T-helper 1 cell (primary cell): ENCODE measurements around the gene TCOF1.

Experiments used
- DNase-seq, 5 donors: peaks; one replicate each; pipeline ENCODE4 v3.0.0-alpha.2; 2012 to 2020

Gene TCOF1

DNA sequence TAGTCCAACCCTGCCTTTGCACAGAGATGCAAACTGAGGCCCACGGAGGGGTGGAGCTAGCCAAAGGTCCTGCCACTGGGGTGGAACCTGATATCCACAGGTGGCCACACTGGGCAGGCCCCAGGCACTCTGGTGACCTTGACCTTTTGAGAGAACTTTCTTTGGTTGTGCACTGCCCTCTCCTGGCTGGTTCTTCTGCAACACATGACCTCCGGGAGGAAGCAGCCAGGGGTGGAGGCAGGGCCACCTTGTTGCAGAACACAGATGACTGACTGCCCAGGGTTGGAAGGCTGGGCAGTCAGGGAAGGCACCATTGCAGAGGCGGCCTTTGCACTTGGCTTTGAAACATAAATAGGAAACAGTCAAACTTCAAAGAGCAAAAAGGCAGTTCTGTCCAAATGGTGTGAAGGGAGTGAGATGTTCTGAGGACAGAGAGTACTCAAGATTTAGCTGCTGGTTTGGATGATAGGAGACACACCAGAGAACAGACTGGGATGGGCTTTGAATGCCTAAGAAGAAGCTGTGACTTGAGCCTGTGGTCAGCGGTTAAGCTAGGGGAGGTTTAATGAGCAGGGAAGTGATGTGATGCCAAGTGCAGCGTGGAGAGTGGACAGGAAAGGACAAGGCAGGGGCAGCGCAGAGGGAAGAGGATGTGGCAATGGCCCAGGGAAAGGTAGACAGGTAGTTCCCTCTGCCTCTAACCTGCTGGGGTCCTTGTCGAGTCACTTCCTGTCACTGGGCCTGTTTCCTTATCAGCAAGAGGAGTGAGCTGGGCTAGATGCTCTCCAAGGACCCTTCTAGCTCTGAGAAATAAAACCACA is 6.8 kb upstream of the TCOF1 start:
- DNase-seq = peak in 2 of 5 donors; percentile 13 to 52

- no peak for DNase-seq
Measured at GRCh38 chr5:150352244-150353031, 5.1 kb upstream of the TCOF1 start.

GRCh38 chr5:150353032-150353675 is 4.3 kb upstream of the TCOF1 start:
- no peak for DNase-seq

- no peak for DNase-seq
Measured at GRCh38 chr5:150355791-150356190, 1.7 kb upstream of the TCOF1 start.

DNA sequence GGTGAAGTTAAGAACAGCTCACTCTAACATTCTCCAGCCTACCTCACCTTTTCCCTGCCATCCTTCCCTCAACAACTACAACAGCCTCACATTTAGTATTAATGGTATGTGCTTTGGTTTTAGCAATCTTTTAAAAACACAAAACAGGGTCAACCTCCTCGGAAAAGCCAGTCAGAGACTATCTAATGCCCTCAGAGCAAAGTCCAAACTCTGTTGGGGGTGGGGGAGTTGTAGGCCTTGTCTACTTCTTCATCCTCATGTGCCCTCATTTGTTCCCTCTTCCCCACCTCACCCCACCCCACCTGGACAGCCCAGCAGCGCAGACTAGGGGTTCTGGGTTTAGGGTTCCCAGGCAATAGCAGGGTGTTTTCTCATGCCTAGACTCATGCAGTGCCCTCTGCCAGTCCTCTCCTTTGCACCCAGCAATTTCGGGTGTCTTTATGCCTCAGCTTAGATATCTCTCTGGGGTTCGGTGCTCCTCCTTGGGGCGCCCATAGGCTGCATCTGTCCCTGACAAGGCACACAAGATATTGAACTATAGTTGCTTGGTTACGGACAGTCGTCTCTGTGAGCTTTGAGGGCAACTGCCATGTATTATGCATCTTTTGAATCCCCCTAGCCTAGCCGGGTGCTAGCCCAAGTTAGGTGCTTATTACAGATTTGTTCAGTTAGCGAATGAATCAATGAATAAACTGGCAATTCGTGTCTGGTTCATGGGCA is 762 bp upstream of the TCOF1 start:
- no peak for DNase-seq

DNA sequence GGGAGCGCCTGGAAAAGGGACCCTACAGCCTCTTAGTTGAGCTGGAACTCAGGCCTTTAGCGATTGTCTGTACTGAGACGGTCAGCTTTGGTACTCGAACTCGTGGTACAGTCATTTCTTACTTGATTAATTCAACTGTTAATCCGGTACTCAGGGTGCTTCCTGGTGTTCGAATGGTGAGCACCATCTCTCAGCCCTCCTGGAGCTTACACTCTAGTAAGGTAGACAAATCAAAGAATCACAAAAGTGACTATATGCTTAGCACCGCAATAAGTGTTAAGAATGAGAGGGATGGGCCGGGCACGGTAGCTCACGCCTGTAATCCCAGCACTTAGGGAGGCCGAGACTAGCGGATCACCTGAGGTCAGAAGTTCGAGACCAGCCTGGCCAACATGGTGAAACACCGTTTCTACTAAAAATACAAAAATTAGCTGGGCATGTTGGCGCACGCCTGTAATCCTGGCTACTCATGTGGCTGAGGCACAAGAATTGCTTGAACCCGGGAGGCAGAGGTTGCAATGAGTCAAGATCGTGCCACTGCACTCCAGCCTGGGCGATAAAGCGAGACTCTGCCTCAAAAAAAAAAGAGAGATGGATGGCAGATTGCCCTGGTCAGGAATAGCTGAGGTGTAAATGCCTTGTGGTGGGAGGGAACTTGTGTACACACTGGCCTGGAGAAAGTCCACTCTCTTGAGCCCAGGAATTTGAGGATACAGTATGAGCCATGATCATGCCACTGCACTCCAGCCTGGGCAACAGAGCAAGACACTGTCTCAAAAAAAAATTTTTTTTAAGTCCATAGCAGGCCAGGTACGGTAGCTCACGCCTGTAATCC is 981 bp downstream of the TCOF1 start:
- DNase-seq = peak in 1 of 5 donors; percentile 34

GRCh38 chr5:150361301-150361700 is 3.8 kb downstream of the TCOF1 start:
- DNase-seq = no peak

- no peak for DNase-seq
Measured at GRCh38 chr5:150363185-150363584, 5.7 kb downstream of the TCOF1 start.

GRCh38 chr5:150364004-150364403 is 6.5 kb downstream of the TCOF1 start:
- DNase-seq = no peak

DNA sequence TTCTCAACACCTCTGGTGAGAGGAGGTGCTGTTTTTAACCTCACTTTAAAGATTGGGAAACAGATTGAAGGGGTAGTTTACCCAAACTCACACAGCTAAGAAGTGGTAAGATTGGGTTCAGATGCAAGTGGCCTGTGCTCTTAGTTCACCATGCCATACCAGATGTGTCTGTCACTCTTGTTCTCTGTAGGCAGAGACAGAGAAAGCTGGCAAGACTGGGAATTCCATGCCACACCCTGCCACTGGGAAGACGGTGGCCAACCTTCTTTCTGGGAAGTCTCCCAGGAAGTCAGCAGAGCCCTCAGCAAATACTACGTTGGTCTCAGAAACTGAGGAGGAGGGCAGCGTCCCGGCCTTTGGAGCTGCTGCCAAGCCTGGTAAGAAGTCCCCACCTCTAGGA is 11.0 kb downstream of the TCOF1 start:
- DNase-seq = no peak

GRCh38 chr5:150372639-150373038 is 15.1 kb downstream of the TCOF1 start:
- DNase-seq = no peak

DNA sequence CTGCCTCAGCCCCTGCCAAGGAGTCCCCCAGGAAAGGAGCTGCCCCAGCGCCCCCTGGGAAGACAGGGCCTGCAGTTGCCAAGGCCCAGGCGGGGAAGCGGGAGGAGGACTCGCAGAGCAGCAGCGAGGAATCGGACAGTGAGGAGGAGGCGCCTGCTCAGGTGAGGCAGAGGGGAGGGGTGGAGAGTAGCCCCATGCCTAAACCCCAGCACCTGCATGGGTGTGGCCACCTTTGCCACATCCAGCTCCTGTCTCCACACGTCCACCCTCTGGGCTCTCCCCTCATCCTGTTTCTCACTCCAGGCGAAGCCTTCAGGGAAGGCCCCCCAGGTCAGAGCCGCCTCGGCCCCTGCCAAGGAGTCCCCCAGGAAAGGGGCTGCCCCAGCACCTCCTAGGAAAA is 17.2 kb downstream of the TCOF1 start:
- DNase-seq = no peak

GRCh38 chr5:150376799-150377771 is 19.6 kb downstream of the TCOF1 start:
- DNase-seq = no peak

DNA sequence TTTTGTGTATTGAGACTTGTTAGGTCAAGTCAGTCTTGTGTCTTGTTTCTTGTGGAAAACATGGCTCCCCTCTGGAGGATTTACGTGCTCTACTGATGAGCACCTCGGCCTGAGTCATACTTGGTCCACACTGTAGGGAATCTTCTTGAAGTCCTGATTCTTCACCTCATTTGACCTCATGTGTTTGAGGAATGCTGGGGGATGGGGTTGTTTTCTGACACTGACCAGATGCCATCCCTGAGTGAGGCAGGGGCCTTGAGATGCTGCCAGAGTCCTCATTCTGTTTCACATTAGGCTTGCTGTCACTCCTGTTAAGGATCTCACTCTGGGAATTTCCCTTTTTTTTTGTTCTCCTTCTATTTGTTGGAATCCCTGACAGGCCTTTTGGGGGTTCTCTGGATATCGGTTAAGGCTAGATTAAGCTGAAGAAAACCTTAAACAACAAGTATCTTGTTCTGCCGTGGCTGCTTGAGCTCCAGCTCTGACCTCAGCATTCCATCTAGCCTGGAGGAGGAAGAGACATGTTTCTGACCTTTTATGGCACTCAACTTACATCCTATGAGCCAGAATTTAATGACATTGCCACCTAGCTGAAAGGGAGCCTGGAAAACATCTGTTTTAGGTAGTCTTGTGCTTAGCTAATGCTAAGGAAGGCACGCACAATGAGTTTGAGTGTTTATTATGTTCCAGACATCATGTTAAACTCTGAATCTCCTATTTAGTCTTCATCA is 20.6 kb downstream of the TCOF1 start:
- DNase-seq = no peak

DNA sequence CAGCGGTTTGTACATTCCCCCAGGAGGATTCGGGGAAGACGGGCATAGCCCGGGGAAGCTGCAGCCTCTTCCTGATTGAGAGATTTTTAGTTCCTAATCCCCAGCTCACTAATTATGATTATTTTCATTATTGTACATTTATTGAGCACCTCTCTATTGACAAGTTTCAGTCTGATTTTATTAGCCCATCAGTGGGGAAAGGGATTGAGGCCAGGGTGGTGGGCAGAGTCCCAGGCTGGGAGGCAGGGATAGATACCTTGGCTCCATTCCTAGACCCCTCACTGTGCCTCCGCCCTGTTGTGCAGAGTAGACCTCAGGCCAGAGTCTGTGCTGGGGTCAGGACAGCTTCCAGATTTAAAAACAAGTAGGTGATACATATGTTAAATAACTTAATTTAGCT is 27.2 kb downstream of the TCOF1 start:
- DNase-seq = no peak

DNA sequence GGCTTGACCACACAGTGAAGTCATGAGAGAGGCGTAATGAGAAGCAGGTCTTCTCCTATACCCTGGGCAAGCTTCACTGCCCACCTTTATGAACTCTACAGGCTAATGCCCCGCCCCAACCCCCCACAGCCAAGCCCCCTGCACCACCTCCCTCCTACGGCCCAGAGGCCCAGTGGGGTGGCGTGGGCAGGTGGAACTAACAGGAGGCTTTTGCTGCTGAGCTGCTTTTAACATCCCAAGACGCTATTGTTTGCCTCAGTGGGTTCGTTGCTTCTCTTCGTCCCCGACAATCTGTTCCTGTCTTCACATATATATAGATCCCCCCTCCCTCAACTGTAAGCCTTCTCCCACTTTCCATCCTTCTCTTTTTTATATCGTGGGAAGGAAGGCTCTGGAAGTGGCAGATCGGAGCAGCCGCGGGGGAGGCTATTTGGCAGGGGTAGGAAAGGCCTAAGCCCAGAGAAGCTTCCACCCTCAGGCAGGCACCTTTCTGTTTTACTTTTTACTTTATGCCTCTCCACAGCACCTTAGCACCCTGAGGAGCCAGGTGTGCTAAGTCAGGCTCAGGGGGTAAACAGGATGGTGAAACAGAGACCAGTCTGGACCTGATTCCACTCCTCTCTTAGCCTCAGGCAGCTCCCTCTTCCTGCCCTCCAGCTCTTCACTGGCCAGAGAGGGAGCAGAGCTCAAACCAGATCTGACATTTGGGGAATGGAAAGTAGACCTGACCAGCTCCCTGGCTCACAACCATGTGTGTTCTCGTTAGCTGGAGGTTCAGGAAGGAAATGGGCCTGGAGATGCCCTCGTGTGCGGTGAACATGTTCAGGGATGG is 28.7 kb downstream of the TCOF1 start:
- no peak for DNase-seq

DNA sequence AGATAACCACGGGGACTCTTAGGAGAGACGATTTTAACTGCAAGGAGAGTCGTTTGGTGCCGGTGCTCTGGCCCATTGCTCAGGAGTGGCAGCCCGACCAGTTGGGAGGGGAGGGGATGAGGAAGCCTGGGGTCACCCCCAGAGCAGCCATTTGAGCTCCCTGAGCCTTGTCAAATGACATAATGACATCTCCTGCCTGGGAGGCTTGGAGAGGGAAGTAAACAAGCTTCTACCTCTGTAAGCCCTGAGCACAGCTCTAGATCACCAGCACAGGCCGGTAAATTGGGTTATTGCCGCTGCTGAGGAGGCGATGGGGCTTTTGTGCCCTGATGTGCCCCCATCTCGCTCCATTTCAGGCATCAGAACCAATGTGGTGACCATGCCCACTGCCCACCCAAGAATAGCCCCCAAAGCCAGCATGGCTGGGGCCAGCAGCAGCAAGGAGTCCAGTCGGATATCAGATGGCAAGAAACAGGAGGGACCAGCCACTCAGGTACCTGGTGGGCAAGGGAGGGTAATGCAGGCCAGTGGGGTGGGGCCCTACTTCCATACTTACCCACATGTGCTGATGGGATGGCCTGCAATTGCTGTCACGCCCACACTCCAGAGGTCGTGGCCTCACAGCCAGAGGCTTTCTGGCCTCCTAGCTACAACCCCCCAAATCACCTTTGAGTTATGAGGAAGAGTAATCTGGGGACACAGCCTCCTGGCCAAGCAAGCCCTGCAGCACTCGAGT is 32.2 kb downstream of the TCOF1 start:
- no peak for DNase-seq
